H9 (cell line): Measurements from ENCODE around the gene GTPBP4. TPM values are rescaled to one million over a fixed set of nuclear protein-coding genes. Genes with fewer than 3 reads are reported as not detected.

ENCODE experiments used
- DNase-seq: peaks from one replicate; pipeline ENCODE4 v3.0.0-alpha.2; 2017
- H2AFZ ChIP-seq: one replicate; pipeline ENCODE4 v1.6.1; 2013; ENCODE audit warnings: mild to moderate bottlenecking, low read length, control low read depth, moderate library complexity
- H2AK5ac ChIP-seq: 2 replicates; pipeline ENCODE4 v1.6.1; 2013; ENCODE audit warnings: low read length, control low read depth, mixed read lengths; ENCODE audit not compliant: insufficient read length
- H2BK120ac ChIP-seq: one replicate; pipeline ENCODE4 v1.6.1; 2013; ENCODE audit warnings: low read depth, mild to moderate bottlenecking, low read length, control low read depth, inconsistent platforms; ENCODE audit not compliant: poor library complexity, severe bottlenecking
- H2BK12ac ChIP-seq: 2 replicates; pipeline ENCODE4 v1.6.1; 2013; ENCODE audit warnings: low read length, control low read depth, mixed read lengths, low read depth; ENCODE audit not compliant: insufficient read length
- H2BK15ac ChIP-seq: 2 replicates; pipeline ENCODE4 v1.6.1; 2013; ENCODE audit warnings: low read depth, low read length, control low read depth
- H2BK20ac ChIP-seq: one replicate; pipeline ENCODE4 v1.6.1; 2013; ENCODE audit warnings: low read depth, mild to moderate bottlenecking, low read length, control low read depth, inconsistent platforms; ENCODE audit not compliant: poor library complexity, severe bottlenecking
- H2BK5ac ChIP-seq: 2 replicates; pipeline ENCODE4 v1.6.1; 2013; ENCODE audit warnings: low read length, control low read depth, mixed read lengths; ENCODE audit not compliant: insufficient read length
- H3K14ac ChIP-seq: 2 replicates; pipeline ENCODE4 v1.6.1; 2013; ENCODE audit warnings: low read length, control low read depth; ENCODE audit not compliant: insufficient read depth
- H3K18ac ChIP-seq: 2 replicates; pipeline ENCODE4 v1.6.1; 2013; ENCODE audit warnings: low read depth, mild to moderate bottlenecking, mixed read lengths, low read length, control low read depth; ENCODE audit not compliant: insufficient read length
- H3K23ac ChIP-seq: 2 replicates; pipeline ENCODE4 v1.6.1; 2013; ENCODE audit warnings: low read length, control low read depth, mixed read lengths, low read depth; ENCODE audit not compliant: insufficient read length
- H3K23me2 ChIP-seq: 2 replicates; pipeline ENCODE4 v1.6.1; 2013; ENCODE audit warnings: low read depth, mild to moderate bottlenecking, mixed read lengths, low read length, control low read depth; ENCODE audit not compliant: insufficient read length, poor library complexity, severe bottlenecking
- H3K27ac ChIP-seq: 2 replicates; pipeline ENCODE4 v1.5.1; 2013; ENCODE audit warnings: low read length, control low read depth, mixed read lengths, low read depth; ENCODE audit not compliant: insufficient read length
- H3K27me3 ChIP-seq: 2 replicates; pipeline ENCODE4 v1.6.1; 2013; ENCODE audit warnings: low read length, control low read depth, inconsistent platforms; ENCODE audit not compliant: insufficient read depth
- H3K4ac ChIP-seq: 2 replicates; pipeline ENCODE4 v1.6.1; 2013; ENCODE audit warnings: low read depth, mild to moderate bottlenecking, control low read depth, inconsistent platforms, low read length, moderate library complexity
- H3K4me1 ChIP-seq: 2 replicates; pipeline ENCODE4 v1.6.1; 2013; ENCODE audit warnings: low read length, control low read depth, inconsistent platforms; ENCODE audit not compliant: insufficient read depth
- H3K4me2 ChIP-seq: 2 replicates; pipeline ENCODE4 v1.6.1; 2013; ENCODE audit warnings: low read length, control low read depth, mixed read lengths; ENCODE audit not compliant: insufficient read length, insufficient read depth
- H3K56ac ChIP-seq: 2 replicates; pipeline ENCODE4 v1.6.1; 2013; ENCODE audit warnings: low read depth, mild to moderate bottlenecking, mixed read lengths, low read length, control low read depth; ENCODE audit not compliant: insufficient read length
- H3K79me1 ChIP-seq: 2 replicates; pipeline ENCODE4 v1.6.1; 2013; ENCODE audit warnings: low read depth, mild to moderate bottlenecking, moderate library complexity, low read length, control low read depth, inconsistent platforms; ENCODE audit not compliant: insufficient read depth, poor library complexity, severe bottlenecking
- H3K79me2 ChIP-seq: 2 replicates; pipeline ENCODE4 v1.6.1; 2013; ENCODE audit warnings: low read length, control low read depth, inconsistent platforms; ENCODE audit not compliant: insufficient read depth
- H3K9ac ChIP-seq: 2 replicates; pipeline ENCODE4 v1.6.1; 2013; ENCODE audit warnings: low read length, control low read depth, mixed read lengths; ENCODE audit not compliant: insufficient read length; ENCODE audit errors: extremely low read depth
- H3K9me3 ChIP-seq: one replicate; pipeline ENCODE4 v1.6.1; 2013; ENCODE audit warnings: low read depth, low read length, inconsistent platforms; ENCODE audit not compliant: control insufficient read depth
- H3T11ph ChIP-seq: one replicate; pipeline ENCODE4 v1.6.1; 2013; ENCODE audit warnings: mild to moderate bottlenecking, low read length, control low read depth, inconsistent platforms
- H4K20me1 ChIP-seq: one replicate; pipeline ENCODE4 v1.6.1; 2013; ENCODE audit not compliant: control insufficient read depth, insufficient read length, insufficient read depth
- H4K5ac ChIP-seq: 2 replicates; pipeline ENCODE4 v1.6.1; 2013; ENCODE audit warnings: low read depth, mild to moderate bottlenecking, mixed read lengths, low read length, control low read depth; ENCODE audit not compliant: insufficient read length
- H4K8ac ChIP-seq: replicated peaks from 2 replicates; pipeline ENCODE4 v1.6.1; 2013; ENCODE audit warnings: low read length, control low read depth, mixed read lengths, low read depth; ENCODE audit not compliant: insufficient read length
- H4K91ac ChIP-seq: 2 replicates; pipeline ENCODE4 v1.6.1; 2013; ENCODE audit warnings: low read depth, mild to moderate bottlenecking, moderate library complexity, mixed read lengths, low read length, control low read depth; ENCODE audit not compliant: insufficient read length
- H3K27ac Mint-ChIP-seq, 3 experiments: 2 replicates in 2 of 3; 3 replicates in 1 of 3; pipeline ENCODE4 v1.8.0; 2020 to 2021; ENCODE audit warnings: mixed read lengths in 3 of 3, mild to moderate bottlenecking in 1 of 3, moderate library complexity in 1 of 3
- H3K27me3 Mint-ChIP-seq: 2 replicates; pipeline ENCODE4 v1.8.0; 2021; ENCODE audit warnings: low read depth, mild to moderate bottlenecking, moderate library complexity, mixed read lengths
- H3K36me3 Mint-ChIP-seq, 3 experiments: 2 replicates in 2 of 3; 3 replicates in 1 of 3; pipeline ENCODE4 v1.8.0; 2020 to 2021; ENCODE audit warnings: low read depth in 3 of 3, mixed read lengths in 3 of 3; ENCODE audit not compliant: insufficient read depth in 1 of 3
- H3K4me1 Mint-ChIP-seq, 2 experiments: 2 replicates each; pipeline ENCODE4 v1.8.0; 2020; ENCODE audit warnings: mixed read lengths in 2 of 2
- H3K4me3 Mint-ChIP-seq, 2 experiments: 2 replicates in 1 of 2; 3 replicates in 1 of 2; pipeline ENCODE4 v1.8.0; 2020 to 2021; ENCODE audit warnings: mild to moderate bottlenecking in 2 of 2, mixed read lengths in 2 of 2, moderate library complexity in 1 of 2
- H3K9me3 Mint-ChIP-seq, 2 experiments: 2 replicates in 1 of 2; 3 replicates in 1 of 2; pipeline ENCODE4 v1.8.0; 2020; ENCODE audit warnings: mild to moderate bottlenecking in 2 of 2, mixed read lengths in 2 of 2, moderate library complexity in 1 of 2
- WGBS: extraction: QIAGEN DNeasy Blood & Tissue Kit; methylation state at CpG from one replicate; pipeline ENCODE4 v1.1.7; 2013; ENCODE audit warnings: missing lambda C conversion rate, low lambda C conversion rate, mixed read lengths; ENCODE audit not compliant: insufficient read length; ENCODE audit errors: extremely low coverage; 5-methylcytosine and 5-hydroxymethylcytosine counted together
- total RNA-seq: library from RNA; stranded (reverse); gene quantifications from 2 replicates; pipeline ENCODE4 v1.2.1, GENCODE V29; 2021
- TF ChIP-seq, protein P1 (sequence below): fragments of 200-600 bp; sonication (generic); conservative IDR thresholded peaks from 3 replicates; pipeline ENCODE4 v1.8.0; 2021; ENCODE audit warnings: antibody characterized with exemption, mild to moderate bottlenecking

The GTPBP4 gene
- total RNA-seq, 1 experiment from 2014 or later: 134 TPM

DNA sequence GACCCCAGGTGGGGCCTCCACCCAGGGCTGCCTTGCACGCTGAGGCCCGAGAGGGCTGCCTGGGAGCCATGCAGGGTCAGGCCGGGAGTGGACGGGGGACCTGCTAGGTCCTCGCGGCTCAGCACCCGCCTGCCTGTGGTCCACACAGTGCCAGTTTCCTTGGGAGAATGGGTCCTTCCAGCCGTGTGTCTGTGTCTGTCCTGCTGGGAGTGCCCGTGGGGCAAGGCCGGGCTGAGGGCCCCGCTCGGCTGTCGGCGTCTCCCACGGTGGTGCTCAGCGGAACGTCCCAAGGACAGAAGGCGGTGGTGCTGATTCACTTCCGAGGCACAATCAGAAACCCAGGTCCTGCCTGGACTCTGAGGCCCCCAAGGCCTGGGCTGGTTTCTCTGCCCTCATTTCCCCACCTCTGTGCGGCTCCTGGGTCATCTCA is 23.2 kb upstream of the GTPBP4 start:
- Histone ChIP-seq H3T11ph (no peak overlapping the region), H3K23ac (no peak overlapping the region), H2AFZ (no peak overlapping the region), H3K4me1 (no peaks in the 10 kb centered on the region), H3K23me2 (no peaks in the 10 kb centered on the region), H3K14ac (no peak overlapping the region), H3K27ac (no peak overlapping the region), H3K27me3 (no peaks in the 10 kb centered on the region), H3K79me2 (no peaks in the 10 kb centered on the region), H4K8ac (no peak overlapping the region), H2BK5ac (no peak overlapping the region), H2BK15ac (no peak overlapping the region), H4K5ac (no peak overlapping the region), H3K4ac (no peak overlapping the region), H3K79me1 (no peaks in the 10 kb centered on the region), H3K9me3 (no peaks in the 10 kb centered on the region), H3K56ac (no peak overlapping the region), H4K91ac (no peak overlapping the region), H4K20me1 (no peaks in the 10 kb centered on the region), H2BK120ac (no peak overlapping the region), H2BK12ac (no peak overlapping the region), H3K9ac (no peak overlapping the region), H2AK5ac (no peak overlapping the region), H2BK20ac (no peak overlapping the region), H3K18ac (no peak overlapping the region), H3K4me2 (no peak overlapping the region)
- Mint-ChIP-seq H3K9me3 (peaks cover 0 to 5% of the 10 kb centered on the region in 2 experiments; a peak in 3 of 5 replicates), H3K4me1 (peaks cover 11 to 13% of the 10 kb centered on the region in 2 experiments), H3K27me3 (peaks cover 2% of the 10 kb centered on the region), H3K27ac (no peak overlapping the region), H3K36me3 (peaks cover 0 to 2% (median 0%) of the 10 kb centered on the region in 3 experiments; a peak in 2 of 7 replicates), H3K4me3 (no peak overlapping the region)
- WGBS: no CpG with 5 or more reads among the region's 20 CpGs
- TF ChIP-seq, protein P1, sequence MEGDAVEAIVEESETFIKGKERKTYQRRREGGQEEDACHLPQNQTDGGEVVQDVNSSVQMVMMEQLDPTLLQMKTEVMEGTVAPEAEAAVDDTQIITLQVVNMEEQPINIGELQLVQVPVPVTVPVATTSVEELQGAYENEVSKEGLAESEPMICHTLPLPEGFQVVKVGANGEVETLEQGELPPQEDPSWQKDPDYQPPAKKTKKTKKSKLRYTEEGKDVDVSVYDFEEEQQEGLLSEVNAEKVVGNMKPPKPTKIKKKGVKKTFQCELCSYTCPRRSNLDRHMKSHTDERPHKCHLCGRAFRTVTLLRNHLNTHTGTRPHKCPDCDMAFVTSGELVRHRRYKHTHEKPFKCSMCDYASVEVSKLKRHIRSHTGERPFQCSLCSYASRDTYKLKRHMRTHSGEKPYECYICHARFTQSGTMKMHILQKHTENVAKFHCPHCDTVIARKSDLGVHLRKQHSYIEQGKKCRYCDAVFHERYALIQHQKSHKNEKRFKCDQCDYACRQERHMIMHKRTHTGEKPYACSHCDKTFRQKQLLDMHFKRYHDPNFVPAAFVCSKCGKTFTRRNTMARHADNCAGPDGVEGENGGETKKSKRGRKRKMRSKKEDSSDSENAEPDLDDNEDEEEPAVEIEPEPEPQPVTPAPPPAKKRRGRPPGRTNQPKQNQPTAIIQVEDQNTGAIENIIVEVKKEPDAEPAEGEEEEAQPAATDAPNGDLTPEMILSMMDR: no peak
- DNase-seq: no peak
